HK-2 (cell line): ENCODE data around the gene RRAS.

Source experiments
- DNase-seq: peaks from one replicate; pipeline ENCODE4 v3.0.0-alpha.2; 2018; ENCODE audit not compliant: unreplicated experiment

The RRAS gene

GRCh38 chr19:49595819-49596404, 44.0 kb downstream of the RRAS start:
- no peak for DNase-seq

GRCh38 chr19:49594993-49595818, 44.7 kb downstream of the RRAS start:
- no peak for DNase-seq

- no peak for DNase-seq
Observed at GRCh38 chr19:49594157-49594992, 45.6 kb downstream of the RRAS start.

- DNase-seq, result no peak
Observed at GRCh38 chr19:49593233-49594113, 46.5 kb downstream of the RRAS start.

- DNase-seq, result no peak
Observed at GRCh38 chr19:49592486-49593232, 47.3 kb downstream of the RRAS start.

GRCh38 chr19:49591731-49592485, 48.0 kb downstream of the RRAS start:
- peak; percentile 47 for DNase-seq

- peak; percentile 78 for DNase-seq
Observed at GRCh38 chr19:49590971-49591730, 48.8 kb downstream of the RRAS start, which contains the start of gene PRR12. Gene PRR12, plus strand, starts transcription at chr19:49591182. Its CDS starts 473 bp downstream, at chr19:49591655.

GRCh38 chr19:49590071-49590970, 49.6 kb downstream of the RRAS start:
- peak; percentile 97 for DNase-seq

- no peak for DNase-seq
Observed at GRCh38 chr19:49589502-49589905, 50.4 kb downstream of the RRAS start.

- no peak for DNase-seq
Observed at GRCh38 chr19:49588365-49589122, 51.4 kb downstream of the RRAS start.

- no peak for DNase-seq
Observed at GRCh38 chr19:49587227-49587626, 52.7 kb downstream of the RRAS start.
